NCI-H1092 treated with DMSO at 0.1 percent for 48 hours (cell line): ENCODE measurements around the gene POLR3E.
"Not testable (repeated sequence)": the region's sequence is repeated elsewhere in the genome, so short reads cannot be mapped to it uniquely, and the experiment has no call there.

Experiments used
- DNase-seq: peaks from one replicate; lab custom pipeline; 2025; lab: John Stamatoyannopoulos, UW

POLR3E gene

GRCh38 chr16:22335668-22336246, 38.5 kb downstream of the POLR3E start:
- DNase-seq = no peak

GRCh38 chr16:22336581-22336980, 39.4 kb downstream of the POLR3E start:
- no peak for DNase-seq

GRCh38 chr16:22337045-22337444, 39.8 kb downstream of the POLR3E start:
- DNase-seq = no peak

GRCh38 chr16:22337849-22338635, 40.8 kb downstream of the POLR3E start:
- no peak for DNase-seq

- no peak for DNase-seq
Observed at GRCh38 chr16:22340945-22341344, 43.7 kb downstream of the POLR3E start.

GRCh38 chr16:22342082-22342481, 44.9 kb downstream of the POLR3E start:
- DNase-seq = no peak

GRCh38 chr16:22346483-22346882, 49.3 kb downstream of the POLR3E start:
- DNase-seq = no peak

- DNase-seq = no peak
Observed at GRCh38 chr16:22347100-22347820, 50.1 kb downstream of the POLR3E start.

- no peak for DNase-seq
Observed at GRCh38 chr16:22348291-22348690, 51.1 kb downstream of the POLR3E start.

- DNase-seq = not testable (repeated sequence)
Observed at GRCh38 chr16:22351017-22351416, 53.8 kb downstream of the POLR3E start.

GRCh38 chr16:22352140-22352539, 54.9 kb downstream of the POLR3E start:
- DNase-seq = no peak

GRCh38 chr16:22352723-22353122, 55.5 kb downstream of the POLR3E start:
- DNase-seq = no peak

- DNase-seq = no peak
Observed at GRCh38 chr16:22353191-22353919, 56.1 kb downstream of the POLR3E start.

- DNase-seq = no peak
Observed at GRCh38 chr16:22353933-22354541, 56.8 kb downstream of the POLR3E start.

- no peak for DNase-seq
Observed at GRCh38 chr16:22355487-22355908, 58.3 kb downstream of the POLR3E start.

GRCh38 chr16:22356930-22357634, 59.9 kb downstream of the POLR3E start:
- no peak for DNase-seq

GRCh38 chr16:22357635-22357971, 60.4 kb downstream of the POLR3E start:
- DNase-seq = no peak

- no peak for DNase-seq
Observed at GRCh38 chr16:22358000-22358399, 60.8 kb downstream of the POLR3E start.

GRCh38 chr16:22359679-22360078, 62.5 kb downstream of the POLR3E start:
- no peak for DNase-seq

- no peak for DNase-seq
Observed at GRCh38 chr16:22360963-22361659, 63.9 kb downstream of the POLR3E start.

- DNase-seq = no peak
Observed at GRCh38 chr16:22364241-22364640, 67.0 kb downstream of the POLR3E start.
